HUES64 (cell line): ENCODE measurements around the gene OR5W2. TPM values are rescaled to one million over a fixed set of nuclear protein-coding genes. Genes with fewer than 3 reads are reported as not detected.
"Not testable (repeated sequence)": the region's sequence is repeated elsewhere in the genome, so short reads cannot be mapped to it uniquely, and the experiment has no call there.

Experiments used
- H3K27ac ChIP-seq: 2 replicates; pipeline ENCODE4 v1.7.0; 2013; ENCODE audit warnings: low read depth, low read length, inconsistent platforms
- H3K27me3 ChIP-seq: 2 replicates; pipeline ENCODE4 v1.6.1; 2013; ENCODE audit warnings: mild to moderate bottlenecking, low read length; ENCODE audit not compliant: insufficient read depth
- H3K36me3 ChIP-seq: 2 replicates; pipeline ENCODE4 v1.6.1; 2013; ENCODE audit warnings: mild to moderate bottlenecking, low read length; ENCODE audit not compliant: insufficient read depth
- H3K4me1 ChIP-seq: 2 replicates; pipeline ENCODE4 v1.6.1; 2013; ENCODE audit warnings: mild to moderate bottlenecking, low read length, moderate library complexity; ENCODE audit not compliant: insufficient read depth
- H3K4me3 ChIP-seq: 2 replicates; pipeline ENCODE4 v1.5.1; 2013; ENCODE audit warnings: mild to moderate bottlenecking, low read length, moderate library complexity
- H3K9ac ChIP-seq: 2 replicates; pipeline ENCODE4 v1.6.1; 2013; ENCODE audit warnings: mild to moderate bottlenecking, low read depth, low read length
- H3K9me3 ChIP-seq: 2 replicates; pipeline ENCODE4 v1.6.1; 2013; ENCODE audit warnings: low read depth, low read length; ENCODE audit not compliant: insufficient read depth
- WGBS: fragments of 150-250, 120-280 bp; methylation state at CpG from one replicate; pipeline ENCODE4 v1.1.7; 2013; ENCODE audit warnings: missing lambda C conversion rate; 5-methylcytosine and 5-hydroxymethylcytosine counted together
- polyA plus RNA-seq, 2 experiments: library from polyadenylated mRNA; stranded (reverse); fragments of 50-300 nt; gene quantifications; one replicate each; pipeline ENCODE4 v1.2.3, GENCODE V29; 2013

Gene OR5W2
- not detected for polyA plus RNA-seq (2013, experiment 1 of 2)
- not detected for polyA plus RNA-seq (2013, experiment 2 of 2)

DNA sequence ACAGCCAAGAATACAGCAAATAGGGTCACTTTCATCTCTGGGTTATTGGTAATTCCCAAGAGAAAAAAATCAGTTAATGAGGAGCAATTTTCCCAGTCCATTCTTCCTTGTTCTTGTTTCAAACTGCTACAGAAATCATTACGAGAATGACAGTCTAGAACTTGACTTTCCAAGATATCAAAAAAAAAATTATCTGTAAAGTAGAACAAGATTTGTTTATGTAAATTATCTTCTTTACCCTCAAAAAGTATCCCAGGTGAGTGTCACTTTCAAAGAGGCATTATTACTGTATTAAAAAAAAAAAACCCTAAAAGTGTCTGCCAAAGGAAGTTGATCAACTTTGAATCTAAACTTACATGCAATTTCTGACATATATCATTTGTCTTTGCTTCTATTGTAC lies at the start of gene OR5W2:
OR5W2 (minus strand) TSS at position 101 of the 400 bp plus-strand sequence; CDS start at position 101, 0 bp downstream.
- H3K27ac ChIP-seq: no peak within 1 kb of the TSS
- H3K4me3 ChIP-seq: no peak within 1 kb of the TSS
- peaks cover 83% of the 10 kb centered on the region for H3K9me3 ChIP-seq
- no peaks in the 10 kb centered on the region for H3K27me3 ChIP-seq
- no peaks in the 10 kb centered on the region for H3K36me3 ChIP-seq
- WGBS: 80% methylated on average over 1 of the region's 1 CpG
- no peaks in the 10 kb centered on the region for H3K4me1 ChIP-seq
- no peak within 1 kb of the TSS for H3K9ac ChIP-seq

DNA sequence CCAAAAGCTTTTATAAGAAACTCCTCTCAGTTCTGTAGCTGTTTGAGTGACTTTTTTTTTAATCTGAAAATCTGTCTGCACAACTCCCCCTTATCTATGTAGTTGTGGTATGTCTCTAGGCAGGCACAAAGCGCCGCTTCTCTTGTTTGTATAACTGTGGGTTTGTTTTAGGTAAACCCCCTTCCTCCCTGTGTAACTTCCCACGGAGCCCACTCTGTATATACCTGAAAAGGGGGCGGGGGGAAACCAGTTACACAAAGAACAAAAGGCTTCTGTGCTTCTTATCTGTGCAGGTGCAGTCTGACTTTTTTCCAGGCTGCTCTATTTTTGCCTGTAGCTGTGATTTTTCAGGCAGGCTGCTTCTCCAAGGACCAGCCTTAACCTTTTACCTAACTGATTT lies 42.1 kb upstream of the OR5W2 start:
- H3K9ac ChIP-seq: no peak overlapping the region
- no peaks in the 10 kb centered on the region for H3K36me3 ChIP-seq
- H3K27me3 ChIP-seq: no peaks in the 10 kb centered on the region
- H3K9me3 ChIP-seq: no peaks in the 10 kb centered on the region
- no peak overlapping the region for H3K4me3 ChIP-seq
- H3K27ac ChIP-seq: no peak overlapping the region
- WGBS: 78% methylated on average over 2 of the region's 4 CpGs
- H3K4me1 ChIP-seq: no peaks in the 10 kb centered on the region

DNA sequence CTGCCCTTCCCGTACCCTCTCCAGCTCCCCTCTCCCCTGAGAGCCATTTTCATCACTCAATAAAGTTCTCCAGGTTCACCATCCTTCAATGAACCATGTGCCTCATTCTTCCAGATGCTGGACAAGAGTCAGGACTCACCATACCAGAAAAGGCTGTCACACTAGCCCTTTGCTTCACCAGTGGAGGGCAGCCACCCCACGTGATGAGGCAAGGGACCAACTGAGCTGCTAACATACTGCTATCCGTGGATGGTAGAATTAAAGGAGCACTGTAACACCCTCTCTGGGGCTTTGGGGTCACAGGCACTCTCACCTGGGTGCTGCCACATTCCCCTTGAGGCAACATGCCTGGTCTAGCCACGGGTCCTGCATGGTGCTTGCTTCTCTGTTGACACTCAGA lies 34.9 kb upstream of the OR5W2 start:
- WGBS: 86% methylated on average over 4 of the region's 4 CpGs
- H3K27ac ChIP-seq: no peak overlapping the region
- no peaks in the 10 kb centered on the region for H3K36me3 ChIP-seq
- no peak overlapping the region for H3K9ac ChIP-seq
- H3K4me1 ChIP-seq: no peaks in the 10 kb centered on the region
- no peak overlapping the region for H3K4me3 ChIP-seq
- no peaks in the 10 kb centered on the region for H3K27me3 ChIP-seq
- H3K9me3 ChIP-seq: peaks cover 3% of the 10 kb centered on the region; the same call in 1 of the 2 replicates

DNA sequence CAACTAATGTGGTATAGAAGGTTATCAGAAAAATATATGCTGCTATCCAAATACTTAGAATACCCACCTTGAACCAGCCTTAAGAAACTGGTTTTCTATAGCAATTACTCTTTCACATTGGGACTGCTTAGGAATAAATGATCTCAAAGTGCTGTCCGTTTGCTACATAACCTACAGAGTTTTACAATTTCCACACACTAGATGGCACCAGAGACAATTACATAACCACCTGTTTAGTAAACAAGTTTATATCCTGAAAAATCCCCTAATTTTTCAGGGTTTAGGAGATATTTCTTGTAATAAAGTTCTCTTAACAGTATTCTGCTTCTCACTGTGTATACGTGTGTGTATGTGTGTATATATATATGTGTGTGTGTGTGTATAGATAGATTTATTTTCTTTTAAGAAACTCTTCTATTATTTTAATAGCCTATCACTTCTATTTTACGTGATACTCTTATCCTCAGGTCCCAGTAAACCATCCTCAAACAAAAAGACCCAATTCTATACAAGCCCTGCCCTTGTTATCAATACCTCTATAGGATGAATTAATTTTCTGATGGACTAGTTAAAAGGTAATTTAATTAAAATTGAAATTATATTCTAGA lies 28.5 kb upstream of the OR5W2 start:
- 12% methylated on average over 2 of the region's 3 CpGs for WGBS

DNA sequence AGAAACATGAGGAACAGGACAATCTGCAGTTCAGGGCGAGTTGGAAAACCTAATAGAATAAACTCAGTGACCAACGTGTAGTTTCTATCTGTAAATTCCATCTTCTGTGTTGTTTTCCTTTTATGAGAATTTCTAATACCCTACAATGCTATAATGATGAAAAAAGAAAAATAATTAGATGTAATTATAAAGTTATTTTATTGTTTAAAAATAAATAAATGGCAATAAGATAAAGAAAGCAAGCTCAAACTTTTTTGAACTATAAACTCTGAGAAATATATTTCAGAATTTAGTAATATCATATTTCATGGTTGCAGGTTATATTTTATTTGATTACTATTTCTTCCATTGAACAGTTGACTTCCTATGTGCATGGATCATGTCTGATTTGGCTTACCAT lies 21.9 kb upstream of the OR5W2 start, which contains the start of gene OR5I1:
OR5I1 (minus strand) TSS at position 101 of the 400 bp plus-strand sequence; CDS start at position 101, 0 bp downstream.
- Histone ChIP-seq H3K9ac (no peak within 1 kb of the TSS), H3K9me3 (peaks cover 23% of the 10 kb centered on the region; the same call in 1 of the 2 replicates), H3K4me3 (no peak within 1 kb of the TSS), H3K27ac (no peak within 1 kb of the TSS), H3K4me1 (no peaks in the 10 kb centered on the region), H3K36me3 (no peaks in the 10 kb centered on the region), H3K27me3 (no peaks in the 10 kb centered on the region)
- 100% methylated on average over 1 of the region's 2 CpGs for WGBS

More for the DNA sequence above, 28.5 kb upstream of the OR5W2 start:
- no peaks in the 10 kb centered on the region for H3K4me1 ChIP-seq
- H3K9me3 ChIP-seq: peaks cover 3% of the 10 kb centered on the region; the same call in 1 of the 2 replicates
- H3K4me3 ChIP-seq: no peak overlapping the region
- H3K36me3 ChIP-seq: no peaks in the 10 kb centered on the region
- no peaks in the 10 kb centered on the region for H3K27me3 ChIP-seq
- no peak overlapping the region for H3K9ac ChIP-seq
- no peak overlapping the region for H3K27ac ChIP-seq

DNA sequence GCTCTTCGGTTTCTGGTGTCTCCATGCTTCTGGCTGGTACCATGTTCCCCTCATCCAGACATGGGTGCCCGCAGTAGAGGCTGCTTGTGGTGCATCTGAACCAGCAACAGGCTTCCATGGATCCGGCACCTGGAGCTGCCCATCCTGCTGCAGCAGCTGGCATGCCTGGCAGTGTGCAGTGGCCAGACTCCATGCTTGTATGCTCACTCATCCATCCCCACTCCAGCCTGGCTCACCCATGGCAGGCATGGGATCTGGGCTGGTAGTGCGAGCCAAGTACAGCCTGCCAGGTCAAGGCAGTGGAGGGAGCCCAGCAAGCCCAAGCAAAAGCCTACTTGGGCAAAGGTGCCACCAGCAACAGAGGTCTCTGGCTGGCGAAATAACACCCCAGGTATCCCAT lies 6.2 kb upstream of the OR5W2 start:
- H3K4me1 ChIP-seq: no peaks in the 10 kb centered on the region
- no peaks in the 10 kb centered on the region for H3K36me3 ChIP-seq
- no peak overlapping the region for H3K27ac ChIP-seq
- no peaks in the 10 kb centered on the region for H3K27me3 ChIP-seq
- no peak overlapping the region for H3K4me3 ChIP-seq
- H3K9me3 ChIP-seq: peaks cover 69% of the 10 kb centered on the region
- 88% methylated on average over 5 of the region's 5 CpGs for WGBS
- no peak overlapping the region for H3K9ac ChIP-seq

DNA sequence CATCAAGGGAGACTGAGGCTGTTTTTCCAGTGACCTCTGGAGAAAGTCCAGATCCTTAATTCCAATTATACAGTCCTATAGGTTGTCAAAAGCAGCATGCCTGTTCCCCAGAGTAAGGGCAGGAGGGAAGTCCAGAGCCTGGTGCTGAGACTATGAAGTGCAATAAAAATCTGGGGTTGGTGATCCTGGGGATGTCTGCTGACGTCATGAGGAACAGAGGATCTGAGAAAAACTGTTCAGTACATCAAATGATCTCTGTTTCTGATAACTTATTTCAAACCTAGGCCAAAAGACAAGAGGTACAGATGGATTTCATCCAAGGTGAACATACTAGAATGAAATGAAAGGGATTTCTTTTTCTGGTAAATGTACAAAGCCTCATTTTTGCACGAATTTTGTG lies 12.1 kb downstream of the OR5W2 start:
- H3K4me3 ChIP-seq: no peak overlapping the region
- no peak overlapping the region for H3K9ac ChIP-seq
- no peak overlapping the region for H3K27ac ChIP-seq
- 33% methylated on average over 2 of the region's 2 CpGs for WGBS
- no peaks in the 10 kb centered on the region for H3K4me1 ChIP-seq
- no peaks in the 10 kb centered on the region for H3K36me3 ChIP-seq
- peaks cover 75% of the 10 kb centered on the region for H3K9me3 ChIP-seq
- H3K27me3 ChIP-seq: no peaks in the 10 kb centered on the region

DNA sequence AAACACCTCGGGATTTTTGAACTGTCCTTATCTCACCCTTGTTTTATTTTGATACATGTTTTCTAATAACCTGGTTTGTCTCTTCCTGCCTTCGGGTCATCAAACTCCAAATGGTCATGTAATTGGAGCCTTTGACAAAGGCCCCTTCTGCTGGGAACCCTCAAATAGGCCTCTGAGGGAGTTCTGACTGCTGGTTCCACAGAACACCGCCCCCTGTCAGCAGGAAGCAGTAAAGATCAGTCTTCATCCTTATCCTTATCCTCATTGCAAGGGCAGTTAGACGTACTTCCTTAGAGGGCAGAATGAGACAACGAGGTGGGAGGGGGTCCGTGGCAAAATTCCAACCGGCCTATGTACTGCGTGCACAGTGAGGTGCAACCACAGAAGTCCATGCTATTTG lies 19.2 kb downstream of the OR5W2 start:
- no peaks in the 10 kb centered on the region for H3K36me3 ChIP-seq

DNA sequence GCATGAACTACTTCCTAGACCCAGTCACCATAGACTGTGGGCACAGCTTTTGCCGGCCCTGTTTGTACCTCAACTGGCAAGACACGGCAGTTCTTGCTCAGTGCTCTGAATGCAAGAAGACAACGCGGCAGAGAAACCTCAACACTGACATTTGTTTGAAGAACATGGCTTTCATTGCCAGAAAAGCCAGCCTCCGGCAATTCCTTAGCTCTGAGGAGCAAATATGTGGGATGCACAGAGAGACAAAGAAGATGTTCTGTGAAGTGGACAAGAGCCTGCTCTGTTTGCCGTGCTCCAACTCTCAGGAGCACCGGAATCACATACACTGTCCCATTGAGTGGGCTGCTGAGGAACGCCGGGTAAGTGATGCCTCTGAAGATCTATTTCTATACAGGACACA lies 28.9 kb downstream of the OR5W2 start:
- H3K9ac ChIP-seq: not testable (repeated sequence)

More for the DNA sequence above, 19.2 kb downstream of the OR5W2 start:
- no peak overlapping the region for H3K4me3 ChIP-seq
- WGBS: 71% methylated on average over 8 of the region's 8 CpGs
- H3K9ac ChIP-seq: no peak overlapping the region
- no peaks in the 10 kb centered on the region for H3K4me1 ChIP-seq
- H3K9me3 ChIP-seq: peaks cover 37% of the 10 kb centered on the region
- H3K27ac ChIP-seq: no peak overlapping the region
- H3K27me3 ChIP-seq: no peaks in the 10 kb centered on the region

DNA sequence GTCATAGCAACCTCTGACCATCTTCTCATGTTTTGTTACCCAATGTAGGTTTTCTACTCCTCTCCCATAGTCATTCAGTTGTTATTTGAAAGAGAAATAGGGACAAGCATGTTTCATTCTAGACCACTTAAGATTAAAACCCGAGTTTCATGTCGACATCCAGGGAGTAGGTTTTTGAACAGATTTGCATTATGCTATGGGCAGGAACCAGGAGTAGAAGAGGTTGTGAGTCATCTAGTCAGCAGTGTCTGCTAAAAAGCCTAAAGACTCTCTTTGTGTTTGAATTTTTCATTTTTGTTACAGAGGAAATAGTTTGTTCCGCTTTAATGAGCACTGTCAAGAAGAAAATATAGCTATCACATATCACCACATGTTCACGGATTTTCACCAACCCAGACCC lies 29.4 kb downstream of the OR5W2 start:
- H3K4me1 ChIP-seq, H3K27ac ChIP-seq, H3K9ac ChIP-seq, H3K27me3 ChIP-seq, H3K4me3 ChIP-seq, H3K36me3 ChIP-seq: not testable (repeated sequence)
- H3K9me3 ChIP-seq: peaks cover 21% of the 10 kb centered on the region
- WGBS: 82% methylated on average over 4 of the region's 4 CpGs

More for the DNA sequence above, 28.9 kb downstream of the OR5W2 start:
- H3K36me3 ChIP-seq, H3K4me1 ChIP-seq, H3K4me3 ChIP-seq, H3K27me3 ChIP-seq, H3K27ac ChIP-seq: not testable (repeated sequence)
- 90% methylated on average over 9 of the region's 9 CpGs for WGBS
- peaks cover 19% of the 10 kb centered on the region for H3K9me3 ChIP-seq

DNA sequence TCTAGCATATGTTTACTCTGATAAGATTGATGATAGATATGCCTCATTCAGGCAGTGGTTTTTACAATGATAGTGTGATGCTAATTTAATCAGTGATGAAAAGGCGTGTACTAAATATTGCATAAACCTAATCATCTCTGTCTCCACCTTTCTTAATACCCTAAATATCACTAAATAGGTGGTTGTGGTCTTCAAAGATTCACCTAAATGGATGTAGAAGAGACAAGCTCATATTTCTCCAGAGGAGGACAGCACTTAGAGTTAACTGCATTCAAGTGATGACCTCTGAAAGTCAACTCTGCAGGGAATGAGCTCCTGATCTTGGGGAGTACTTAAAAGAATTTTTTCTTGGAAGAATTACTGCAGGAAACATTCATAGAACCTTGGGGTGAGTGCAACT lies 31.4 kb downstream of the OR5W2 start, which contains the start of gene TRIM51:
TRIM51 (plus strand) TSS at position 301 of the 400 bp plus-strand sequence. CDS start 2,132 bp downstream, outside the sequence.
- H3K4me3 ChIP-seq, H3K9ac ChIP-seq, H3K27me3 ChIP-seq, H3K4me1 ChIP-seq, H3K27ac ChIP-seq, H3K36me3 ChIP-seq: not testable (repeated sequence)
- peaks cover 15% of the 10 kb centered on the region for H3K9me3 ChIP-seq
- no CpG with 5 or more reads among the region's 1 CpG for WGBS
